Left lobe of liver (tissue), 2 donors: ENCODE data around the gene HEG1. TPM values are rescaled to one million over a fixed set of nuclear protein-coding genes. Genes with fewer than 3 reads are reported as not detected.
"Not testable (repeated sequence)": the region's sequence is repeated elsewhere in the genome, so short reads cannot be mapped to it uniquely, and the experiment has no call there.

Source experiments
- ATAC-seq: fragments of 200-7000 bp; cut with Tn5 transposase; one replicate; pipeline ENCODE4 v1.9.1; 2020; ENCODE audit warnings: mild to moderate bottlenecking, moderate library complexity
- DNase-seq: peaks from one replicate; pipeline ENCODE4 v3.0.0-alpha.2; 2020; ENCODE audit warnings: low spot score
- total RNA-seq: library from RNA; stranded (reverse); gene quantifications from one replicate; pipeline ENCODE4 v1.2.1, GENCODE V29; 2021
- donor health status: DM: no; HTN: no; CAD: no; lungs with moderate emphysema.
- donor health status: DM: no; HTN: yes; CAD: no.

The HEG1 gene
- total RNA-seq, 1 donor from 2014 or later, result 5.4 TPM

DNA sequence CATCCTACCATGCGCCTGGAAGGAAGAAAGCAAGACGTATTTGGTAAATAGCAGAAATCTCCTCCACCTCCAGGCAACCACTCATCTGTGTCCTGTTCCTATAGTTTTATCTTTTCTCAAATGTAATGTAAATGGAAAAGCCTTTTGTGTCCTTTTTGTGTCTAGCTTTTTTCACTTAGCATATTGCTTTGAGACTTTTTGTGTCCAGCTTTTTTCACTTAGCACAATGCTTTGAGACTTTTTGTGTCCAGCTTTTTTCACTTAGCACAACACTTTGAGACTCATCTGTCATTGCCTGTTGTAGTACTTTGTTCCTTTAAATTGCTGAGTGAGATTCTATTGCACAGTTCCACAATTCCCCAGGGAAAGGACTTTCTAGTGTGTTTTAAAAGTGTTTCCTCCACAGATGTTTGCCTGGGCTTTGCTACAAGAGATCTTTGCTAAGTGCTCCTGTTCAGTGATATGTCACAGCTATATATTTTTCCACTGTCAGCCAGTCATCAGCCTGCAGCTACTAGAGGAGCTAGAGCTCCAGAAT is 93.3 kb downstream of the HEG1 start:
- DNase-seq, result no peak
- ATAC-seq, result no peak

DNA sequence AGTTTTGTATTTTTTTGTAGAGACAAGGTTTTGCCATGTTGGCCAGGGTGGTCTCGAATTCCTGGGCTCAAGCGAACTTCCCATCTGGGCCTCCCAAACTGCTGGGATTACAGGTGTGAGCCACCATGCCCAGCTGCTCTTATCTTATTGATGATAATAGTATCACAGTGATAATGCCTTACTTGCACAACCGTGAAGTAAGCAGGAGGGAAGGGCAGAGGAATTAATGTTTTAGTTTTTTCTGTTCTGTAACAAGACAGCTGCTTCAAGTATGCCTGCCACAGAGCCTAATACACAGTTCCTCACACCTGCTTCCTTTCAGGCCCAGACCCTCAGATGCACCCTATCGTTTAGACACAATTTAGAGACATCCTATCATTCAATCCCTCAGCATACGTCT is 95.1 kb downstream of the HEG1 start:
- DNase-seq (no peak), ATAC-seq (no peak)

DNA sequence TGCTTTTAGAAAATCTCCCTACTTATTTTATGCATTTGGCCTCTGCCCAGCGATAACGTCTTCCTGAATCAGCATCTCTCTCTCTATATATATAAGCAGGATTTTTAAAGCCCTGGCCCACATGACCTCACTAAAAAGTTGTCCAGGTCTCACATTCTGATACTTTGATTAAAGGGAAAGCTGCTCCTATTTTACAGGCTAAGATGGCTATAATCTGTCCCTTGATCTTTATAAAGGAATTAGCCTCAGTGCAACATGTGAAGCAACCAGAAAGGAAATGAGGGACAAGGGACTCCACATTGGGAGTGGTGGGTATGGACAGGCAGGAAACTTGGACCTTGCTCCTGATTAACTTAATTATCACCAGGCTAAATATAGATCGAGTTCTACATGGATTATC is 95.7 kb downstream of the HEG1 start:
- ATAC-seq, result no peak
- no peak for DNase-seq

DNA sequence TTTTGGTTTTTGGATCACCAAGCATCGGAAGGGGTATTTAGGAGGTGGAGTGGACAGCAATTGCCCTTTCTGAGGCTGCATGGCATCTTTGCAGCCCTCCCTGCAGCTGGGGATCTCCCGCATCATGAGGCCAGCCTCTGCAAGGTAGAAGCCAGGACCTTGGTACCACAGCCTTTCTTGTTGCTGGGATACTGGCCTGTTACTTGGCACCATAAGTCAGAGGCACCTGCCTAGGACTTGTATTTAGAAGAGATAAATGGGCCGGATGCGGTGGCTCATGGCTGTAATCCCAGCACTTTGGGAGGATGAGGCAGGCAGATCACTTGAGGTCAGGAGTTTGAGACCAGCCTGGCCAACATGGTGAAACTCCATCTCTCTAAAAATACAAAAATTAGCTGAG is 97.8 kb downstream of the HEG1 start:
- DNase-seq, ATAC-seq: not testable (repeated sequence)

DNA sequence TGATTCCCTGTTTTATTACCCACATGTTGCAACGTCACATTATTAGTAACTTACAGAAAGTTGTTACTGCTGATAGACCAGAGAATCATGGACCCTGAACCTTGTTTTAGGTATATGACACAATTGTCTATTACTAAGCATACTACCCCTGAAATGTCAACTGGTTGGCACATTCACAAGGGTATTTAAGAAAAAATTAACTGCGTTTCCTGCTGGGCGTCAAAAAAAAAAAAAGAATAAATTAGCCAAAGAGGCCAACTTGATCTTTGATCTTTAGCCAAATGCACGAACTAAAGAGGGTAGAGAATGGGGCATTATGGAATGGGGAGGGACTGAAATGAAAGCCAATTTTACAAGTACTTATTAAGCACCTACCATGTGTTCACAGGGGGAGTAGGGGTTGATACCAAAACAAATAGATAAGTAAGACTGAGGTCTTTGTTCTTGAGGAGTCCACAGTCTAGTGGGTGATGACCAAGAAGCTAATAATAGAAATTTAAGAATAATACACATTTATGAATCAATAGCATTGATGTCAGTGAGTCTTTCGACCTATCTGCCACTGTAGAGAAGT is 103.4 kb downstream of the HEG1 start:
- DNase-seq, result no peak
- no peak for ATAC-seq

DNA sequence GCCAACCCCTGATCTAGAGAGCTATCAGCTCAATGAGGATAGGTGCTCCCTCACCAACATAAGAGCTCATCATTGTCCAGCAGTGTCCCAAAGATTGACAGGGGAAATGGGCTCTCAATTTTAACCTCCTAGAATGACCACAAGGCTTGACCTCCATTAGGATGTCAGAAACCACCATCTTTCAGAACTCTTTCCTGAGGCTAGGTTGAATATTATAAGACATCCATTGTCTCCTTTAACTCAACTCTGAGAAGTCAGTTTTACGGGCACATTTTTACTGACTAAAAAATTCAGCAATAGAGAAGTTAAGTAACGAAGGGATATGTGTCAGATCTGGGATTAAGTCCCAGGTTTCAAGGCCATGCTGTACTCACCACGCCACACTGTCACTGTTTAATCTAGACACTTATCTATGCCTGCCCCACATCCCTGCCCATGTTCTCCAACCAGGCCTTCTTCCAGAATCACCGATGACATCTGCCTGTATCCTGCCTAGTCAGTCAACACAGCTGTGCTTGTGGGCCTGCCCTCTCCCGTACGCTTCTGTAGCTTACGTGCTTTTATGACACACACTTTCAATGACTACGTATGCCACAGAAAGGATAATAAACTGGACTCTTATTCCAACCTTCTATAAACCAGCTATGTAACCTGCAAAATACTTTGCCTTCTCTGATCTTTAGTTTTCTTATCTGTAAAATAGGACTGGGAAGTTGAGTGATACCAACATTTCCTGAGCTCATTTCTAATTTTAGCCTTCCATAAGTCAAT is 104.1 kb downstream of the HEG1 start:
- ATAC-seq, result no peak
- DNase-seq, result no peak

DNA sequence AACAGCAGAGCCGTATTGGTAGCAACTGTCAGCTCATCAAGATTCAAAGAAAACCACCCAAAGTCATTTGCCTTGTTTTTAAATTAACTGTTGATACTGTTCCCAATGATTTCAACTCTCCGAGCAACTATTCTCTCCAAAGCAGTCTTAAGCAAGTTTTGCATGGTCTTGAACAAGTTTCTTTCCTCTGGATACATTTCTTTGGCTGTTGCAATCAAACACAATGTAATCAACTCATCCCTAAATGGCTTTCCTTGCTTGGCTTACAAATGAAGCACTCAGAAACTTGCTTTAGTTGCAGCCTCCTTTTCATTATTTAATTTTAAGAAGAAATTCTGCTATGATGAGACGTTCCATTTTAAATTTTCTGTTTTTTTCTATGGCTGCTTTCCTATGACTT is 105.8 kb downstream of the HEG1 start:
- ATAC-seq (no peak), DNase-seq (no peak)

DNA sequence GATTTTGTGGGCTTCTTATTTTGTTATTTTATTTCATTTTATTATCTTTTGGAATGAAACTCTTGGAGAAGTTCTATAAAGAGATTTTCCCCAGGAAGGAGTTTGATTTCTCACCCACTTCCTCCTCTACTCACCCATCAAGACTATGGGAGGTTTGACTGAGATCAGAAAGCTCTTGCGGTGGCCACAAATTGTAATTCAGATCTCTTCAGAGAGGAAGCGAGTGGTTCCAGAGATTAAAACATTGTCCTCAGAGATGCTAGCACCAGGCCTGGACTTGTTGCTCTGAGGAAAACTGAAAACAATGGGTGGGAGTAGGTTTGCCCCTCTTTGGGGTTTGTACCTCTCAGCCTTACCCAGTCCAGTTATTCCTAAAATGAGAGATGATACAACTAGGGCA is 113.2 kb downstream of the HEG1 start:
- ATAC-seq (no peak), DNase-seq (no peak)

DNA sequence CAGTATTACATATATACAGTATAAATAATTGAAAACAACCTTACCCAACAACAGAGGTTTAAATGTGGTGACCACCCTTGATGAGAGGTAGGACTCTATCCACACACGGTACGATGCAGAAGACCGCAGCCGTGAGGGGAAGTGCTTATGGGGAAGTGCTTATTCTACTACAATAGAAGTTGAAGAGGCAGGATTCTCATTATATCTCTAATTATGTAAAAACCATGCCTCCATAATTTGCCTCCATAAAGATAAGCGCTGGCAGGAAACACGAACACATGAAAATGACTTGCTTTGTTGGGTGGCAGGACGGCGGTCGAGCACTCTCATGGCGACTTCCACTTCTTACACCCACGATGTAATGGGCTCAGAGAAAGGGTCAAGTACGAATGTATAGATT is 114.0 kb downstream of the HEG1 start:
- DNase-seq (no peak), ATAC-seq (no peak)

DNA sequence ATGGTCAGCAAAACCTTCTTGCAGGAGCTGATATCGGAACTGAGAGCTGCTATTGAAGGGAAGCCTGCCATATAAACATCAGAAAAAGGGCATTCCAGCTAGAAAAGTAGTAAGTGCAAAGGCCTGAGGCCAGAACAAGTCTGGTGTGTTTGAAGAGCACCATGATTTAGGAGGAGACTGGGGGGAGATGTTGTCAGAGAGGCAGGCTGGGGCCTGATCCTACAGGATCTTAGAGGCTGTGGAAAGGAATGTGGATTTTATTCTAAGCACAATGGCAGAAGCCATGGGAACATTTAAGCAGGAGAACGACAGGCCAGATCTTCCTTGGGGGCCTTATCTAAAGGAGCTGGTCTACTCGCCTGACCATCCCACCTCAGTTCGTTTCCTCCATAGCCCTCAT is 116.1 kb downstream of the HEG1 start:
- no peak for ATAC-seq
- DNase-seq, result no peak

DNA sequence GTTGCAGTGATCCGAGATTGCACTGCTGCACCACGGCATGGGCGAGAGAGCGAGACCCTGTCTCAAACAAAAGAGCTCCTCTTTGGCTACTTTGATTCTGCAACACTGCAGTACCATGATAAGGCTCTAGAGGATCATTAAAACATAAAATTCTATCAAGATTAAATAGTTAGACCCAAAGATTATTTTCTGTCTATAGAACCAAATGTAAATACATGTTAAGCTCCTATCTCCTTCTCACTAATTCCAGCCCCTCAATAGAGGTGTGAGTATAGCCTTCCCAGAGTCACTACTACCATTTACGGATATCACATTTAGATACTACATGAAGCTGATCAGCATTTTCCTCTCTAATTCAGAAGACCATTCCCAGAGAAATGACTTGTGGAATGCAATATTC is 116.9 kb downstream of the HEG1 start:
- ATAC-seq (no peak), DNase-seq (no peak)

DNA sequence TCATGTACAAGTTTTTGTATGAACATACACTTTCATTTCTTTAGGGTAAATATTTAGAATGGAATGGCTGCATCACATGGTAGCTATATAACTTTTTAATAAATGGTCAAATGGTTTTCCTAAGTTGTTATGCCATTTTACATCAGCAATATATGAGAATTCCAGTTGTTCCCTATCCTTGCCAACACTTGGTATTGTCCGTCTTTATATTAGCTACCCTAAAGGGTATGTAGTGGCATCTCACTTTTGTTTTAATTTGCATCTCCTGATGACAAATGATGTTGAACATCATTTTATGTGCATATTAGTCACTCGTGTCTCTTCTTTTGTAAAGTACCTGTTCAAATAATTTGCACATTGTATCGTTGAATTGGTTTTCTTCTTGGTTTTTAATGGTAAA is 118.7 kb downstream of the HEG1 start:
- DNase-seq, result no peak
- ATAC-seq, result no peak

DNA sequence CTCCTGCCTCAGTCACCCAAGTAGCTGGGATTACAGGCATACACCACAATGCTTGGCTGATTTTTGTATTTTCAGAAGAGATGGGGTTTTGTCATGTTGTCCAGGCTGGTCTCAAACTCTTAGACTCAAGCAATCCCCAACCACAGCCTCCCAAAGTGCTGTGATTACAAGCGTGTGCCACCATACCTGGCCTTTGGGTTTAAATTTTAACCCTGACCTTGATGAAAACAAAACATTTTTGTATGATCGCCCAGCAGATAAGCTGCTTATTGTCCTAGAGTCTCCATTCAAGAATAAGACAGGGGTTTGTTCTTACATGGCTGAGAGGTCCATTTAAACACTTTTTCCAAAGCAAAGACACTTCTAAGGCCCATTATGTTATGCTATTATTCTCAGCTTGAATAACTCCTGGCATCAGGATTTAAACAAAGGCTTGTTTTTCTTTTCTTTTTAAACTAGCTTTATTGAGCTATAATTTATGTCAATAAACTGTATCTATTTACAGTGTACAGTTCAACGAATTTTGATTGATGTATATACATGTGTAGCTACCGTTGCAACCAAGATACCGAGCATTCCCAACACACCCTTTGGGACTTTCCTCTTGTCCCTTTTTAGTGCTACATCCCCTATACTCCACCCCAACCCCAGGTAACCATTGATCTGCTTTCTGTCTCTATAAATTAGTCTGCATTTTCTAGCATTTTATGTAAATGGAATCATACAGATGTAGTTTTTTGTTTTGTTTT is 119.8 kb downstream of the HEG1 start:
- ATAC-seq (no peak), DNase-seq (no peak)

DNA sequence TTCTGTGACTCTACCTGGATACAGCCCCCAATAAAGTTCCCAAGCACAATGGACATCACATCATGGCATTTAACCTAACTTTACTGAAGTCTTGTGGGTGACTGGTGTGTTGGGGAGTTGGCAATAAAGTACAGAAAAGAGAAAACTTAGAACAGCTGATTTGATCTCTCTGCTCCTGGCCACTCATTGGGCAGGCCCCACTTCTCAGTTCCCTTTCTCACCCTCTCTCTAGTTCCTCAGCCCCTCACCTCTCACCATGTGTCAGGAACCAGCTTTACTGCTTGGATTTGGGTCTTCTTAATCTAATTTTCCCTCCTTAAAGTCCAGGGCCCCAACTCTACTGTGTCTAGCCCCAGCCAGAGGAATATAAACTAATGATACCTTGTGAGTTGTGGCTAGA is 120.5 kb downstream of the HEG1 start:
- ATAC-seq (no peak), DNase-seq (no peak)

DNA sequence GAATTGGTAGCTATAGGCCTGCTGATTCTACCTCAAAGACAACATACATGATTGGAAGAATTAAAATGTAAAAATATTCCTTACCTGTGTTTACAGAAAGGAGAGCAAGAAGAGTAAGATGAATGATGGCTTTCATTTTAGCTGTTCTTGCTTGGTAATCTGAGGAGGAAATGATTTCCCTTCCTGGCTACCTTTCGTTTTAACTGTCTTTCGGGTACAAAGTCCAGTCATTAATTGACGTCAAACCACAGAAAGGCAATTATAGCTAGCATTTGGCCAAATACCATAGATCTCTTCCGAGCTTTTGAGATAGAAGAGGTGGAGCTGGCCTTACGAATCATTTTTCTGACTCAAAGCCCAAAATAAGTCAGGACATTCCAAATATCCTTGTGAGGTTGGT is 121.2 kb downstream of the HEG1 start, which contains the start of gene MUC13:
Gene MUC13, minus strand, starts transcription at position 175 of the 400 bp plus-strand sequence. Its CDS starts 39 bp downstream, at position 136.
- no peak for ATAC-seq
- no peak for DNase-seq

DNA sequence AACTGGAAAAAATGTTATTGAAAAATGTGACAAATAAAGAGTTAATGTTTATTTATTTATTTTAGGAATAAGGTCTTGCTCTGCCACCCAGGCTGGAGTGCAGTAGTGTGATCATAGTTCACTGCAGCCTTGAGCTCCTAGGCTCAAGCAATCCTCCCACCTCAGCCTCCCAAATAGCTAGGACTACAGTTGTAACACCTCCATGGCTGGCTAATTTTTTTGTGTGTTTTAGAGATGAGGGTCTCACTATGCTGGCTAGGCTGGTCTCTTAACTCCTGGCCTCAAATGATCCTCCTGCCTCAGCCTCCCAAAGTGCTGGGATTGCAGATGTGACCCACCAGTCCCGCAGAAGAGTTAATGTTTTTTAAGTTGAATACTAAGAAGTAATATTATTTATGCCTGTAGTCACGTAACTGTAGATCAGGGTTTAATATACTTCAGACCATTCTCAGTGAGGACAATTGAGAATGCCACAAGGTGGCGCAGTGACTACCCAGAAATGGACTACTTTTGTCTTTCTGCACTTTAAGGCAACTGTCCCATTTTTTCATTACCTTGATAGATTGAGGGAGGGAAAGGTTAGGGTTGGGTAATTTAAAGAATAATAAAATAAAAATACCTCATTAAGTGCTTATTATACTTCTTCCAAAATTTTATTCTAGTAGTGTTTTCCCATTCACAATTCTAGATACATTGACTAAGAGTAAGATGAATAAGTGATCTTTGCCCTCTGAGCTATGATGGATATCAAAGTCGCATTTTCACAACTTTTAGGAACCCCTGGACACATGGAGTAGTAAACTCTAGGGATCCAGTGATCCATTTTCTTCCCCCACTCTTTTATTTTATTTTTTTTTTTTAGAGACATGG is 127.2 kb downstream of the HEG1 start:
- DNase-seq (peak; percentile 62), ATAC-seq (peak; percentile 92)

DNA sequence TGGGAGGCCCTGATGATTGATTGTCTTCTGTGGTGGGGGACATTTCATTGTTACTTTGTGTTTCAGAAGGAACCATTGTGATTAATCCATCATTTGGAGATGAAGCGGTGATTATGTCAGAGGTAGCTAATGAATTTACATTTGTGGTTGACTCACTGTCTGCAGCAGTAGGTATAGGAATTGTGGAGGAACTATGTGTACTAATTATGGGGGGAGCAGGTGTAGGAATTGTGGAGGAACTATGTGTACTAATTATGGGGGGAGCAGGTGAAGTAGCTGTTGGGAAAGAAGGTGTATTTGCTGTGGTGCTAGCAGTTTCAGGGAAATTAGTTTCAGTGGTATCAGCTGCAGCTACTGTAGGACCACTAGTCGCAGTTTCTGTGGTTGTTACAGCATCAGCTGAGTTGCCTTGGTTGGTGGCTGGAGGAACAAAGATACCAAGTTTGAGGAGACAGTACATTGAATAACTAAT is 128.2 kb downstream of the HEG1 start:
- ATAC-seq (no peak), DNase-seq (no peak)

DNA sequence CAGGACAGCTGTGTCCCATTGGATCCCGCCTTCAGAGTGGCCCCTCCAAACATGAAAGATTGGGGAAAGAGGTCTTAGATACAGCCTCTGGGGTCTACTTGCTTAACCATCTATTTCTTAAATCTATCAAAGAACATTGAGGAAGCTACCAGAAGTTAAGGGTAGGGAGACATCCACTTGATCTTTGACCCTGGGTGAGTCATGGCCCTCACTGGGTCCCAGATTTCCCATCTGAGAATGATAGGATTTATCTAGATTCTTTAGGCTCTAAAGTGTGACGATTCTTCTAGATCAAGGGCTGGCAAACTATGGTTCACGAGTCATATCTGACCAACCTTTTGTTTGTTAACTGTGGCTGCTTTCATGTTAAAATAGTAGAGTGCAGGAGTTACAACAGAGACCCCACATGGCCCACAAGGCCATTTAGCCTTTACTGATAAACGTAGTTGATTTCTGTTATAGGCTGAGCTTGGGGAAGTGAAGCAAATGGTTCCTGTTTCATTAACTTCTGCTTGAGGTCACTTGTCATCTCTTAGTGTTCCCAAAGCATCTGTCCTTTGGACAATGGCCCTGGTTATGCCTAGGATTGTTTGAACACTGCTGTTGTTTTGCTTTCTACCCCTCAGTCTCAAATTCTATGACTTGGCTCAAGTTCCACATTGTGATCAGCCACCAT is 129.2 kb downstream of the HEG1 start:
- DNase-seq (no peak), ATAC-seq (no peak)

DNA sequence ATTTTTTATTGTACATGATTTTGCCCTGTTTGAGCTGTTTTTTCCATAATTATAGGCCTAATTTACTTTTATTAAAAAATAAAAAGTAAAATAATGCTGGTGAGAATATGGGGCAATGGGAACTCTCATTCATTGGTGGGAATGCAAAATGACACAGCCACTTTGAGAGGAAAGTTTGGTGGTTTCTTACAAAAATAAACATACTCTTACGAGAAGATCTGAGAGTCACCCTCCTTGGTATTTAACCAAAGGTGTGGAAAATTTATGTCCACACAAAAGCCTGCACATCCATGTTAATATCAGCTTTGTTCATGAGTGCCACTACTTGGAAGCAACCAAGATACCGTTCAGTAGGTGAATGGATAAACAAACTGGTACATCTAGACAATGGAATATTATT is 131.1 kb downstream of the HEG1 start:
- ATAC-seq, result no peak

DNA sequence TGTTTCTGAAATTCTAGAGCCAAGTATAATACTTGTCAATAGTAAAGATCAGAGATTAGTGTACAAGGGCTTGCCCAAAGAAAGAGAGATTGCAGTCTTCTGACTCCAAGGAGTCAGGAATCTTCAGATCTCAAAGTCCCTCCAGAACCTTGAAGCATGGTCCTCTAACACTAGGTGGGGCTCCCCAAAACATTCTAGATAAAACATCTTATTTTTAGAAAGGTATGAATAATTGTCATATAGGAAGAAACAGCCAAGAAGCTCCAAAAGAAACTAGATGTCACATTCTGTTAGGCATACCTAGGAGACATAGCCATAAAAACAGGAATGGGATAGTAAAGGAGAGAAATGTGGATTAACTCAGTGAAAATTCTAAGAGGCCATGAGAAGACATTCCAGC is 132.0 kb downstream of the HEG1 start:
- DNase-seq (no peak), ATAC-seq (no peak)

More for the DNA sequence above, 131.1 kb downstream of the HEG1 start:
- no peak for DNase-seq
